Stimulated activated CD8-positive, alpha-beta memory T cell treated with anti-CD3 and anti-CD28 coated beads, Interleukin-15, amount 100 ng/mL, for 24 hours (primary cell): ENCODE data around the gene SLC22A2.

ENCODE experiments used
- DNase-seq: peaks from one replicate; pipeline ENCODE4 v3.0.0-alpha.2; 2020; ENCODE audit warnings: low read depth

Gene SLC22A2

DNA sequence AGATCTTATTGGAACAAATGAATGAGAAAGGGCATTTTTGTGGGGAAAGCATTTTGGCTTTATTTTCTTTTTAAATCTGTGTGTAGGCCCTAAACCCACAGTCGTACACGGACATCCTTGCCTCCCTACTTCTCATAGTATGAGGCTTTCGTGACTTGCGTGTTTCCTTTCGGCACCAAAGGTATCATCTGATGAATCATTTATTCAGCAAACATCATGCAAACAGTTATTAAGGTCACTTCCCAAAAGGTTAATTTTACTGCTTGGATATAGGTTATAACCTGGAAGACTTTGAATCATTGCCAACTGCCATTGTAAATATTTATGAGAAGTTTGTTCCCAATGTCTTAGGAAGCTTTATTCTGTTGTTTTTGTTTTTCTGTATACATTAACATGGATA lies 15.1 kb upstream of the SLC22A2 start:
- DNase-seq: no peak

- DNase-seq: no peak
These were observed 14.6 kb upstream of the SLC22A2 start for GRCh38 chr6:160273196-160273595.

DNA sequence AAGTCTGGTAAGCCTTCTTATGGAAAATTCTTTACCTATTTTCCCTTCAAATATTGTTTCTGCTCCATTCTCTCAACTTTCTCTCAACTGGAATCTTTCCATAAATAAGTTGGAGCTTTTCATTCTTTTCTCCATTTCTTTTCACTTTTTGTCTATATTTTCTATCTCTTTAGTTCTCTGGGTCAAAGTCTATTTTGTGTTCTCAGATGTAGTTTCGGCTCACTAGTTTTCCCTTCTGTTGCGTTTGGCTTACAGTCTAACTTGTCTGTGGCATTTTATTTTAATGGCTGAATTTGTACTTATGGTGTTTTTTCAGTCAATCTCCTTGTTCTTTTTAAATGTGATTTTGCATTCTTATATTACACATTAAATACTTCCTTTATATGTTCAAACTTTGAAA lies 14.1 kb upstream of the SLC22A2 start:
- DNase-seq: no peak

DNA sequence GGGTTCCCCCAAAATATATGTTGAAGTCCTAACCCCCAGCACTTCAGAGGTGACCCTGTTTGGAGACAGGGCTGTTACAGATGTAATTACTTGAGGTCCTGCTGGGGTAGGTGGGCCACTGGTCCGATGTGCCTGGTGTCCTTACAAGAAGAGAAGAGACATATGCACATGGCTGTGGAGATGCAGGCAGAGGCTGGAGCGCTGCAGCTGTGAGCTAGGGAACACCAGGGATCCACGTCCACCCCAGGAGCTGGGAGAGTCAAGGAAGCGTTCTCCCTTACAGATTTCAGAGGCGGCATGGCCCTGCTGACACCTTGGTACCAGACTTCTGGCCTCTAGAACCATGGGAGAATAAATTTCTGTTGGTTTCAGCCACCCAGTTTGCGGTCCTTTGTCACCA lies 11.7 kb upstream of the SLC22A2 start:
- no peak for DNase-seq

- DNase-seq: no peak
These were observed 11.2 kb upstream of the SLC22A2 start for GRCh38 chr6:160269771-160270170.

GRCh38 chr6:160269023-160269521 lies 10.5 kb upstream of the SLC22A2 start:
- no peak for DNase-seq

DNA sequence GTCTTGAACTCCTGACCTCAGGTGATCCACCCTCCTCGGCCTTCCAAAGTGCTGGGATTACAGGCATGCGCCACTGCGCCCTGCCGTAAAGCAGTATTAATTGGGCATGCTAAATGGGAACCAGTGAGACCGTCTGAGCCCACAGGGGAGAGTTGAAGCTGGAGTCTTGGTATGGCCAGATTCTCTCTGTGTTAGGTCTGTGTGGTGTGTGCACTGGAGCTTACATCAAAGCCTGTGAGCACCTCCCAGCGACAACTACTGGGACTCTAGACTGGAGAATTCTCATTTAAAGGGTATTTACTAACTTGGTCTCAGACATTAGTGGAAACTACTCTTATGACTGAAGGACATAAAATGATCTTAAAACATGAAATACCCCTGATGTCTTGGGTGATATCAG lies 8.5 kb upstream of the SLC22A2 start:
- no peak for DNase-seq

- DNase-seq: no peak
These were observed 7.4 kb upstream of the SLC22A2 start for GRCh38 chr6:160265869-160266476.

DNA sequence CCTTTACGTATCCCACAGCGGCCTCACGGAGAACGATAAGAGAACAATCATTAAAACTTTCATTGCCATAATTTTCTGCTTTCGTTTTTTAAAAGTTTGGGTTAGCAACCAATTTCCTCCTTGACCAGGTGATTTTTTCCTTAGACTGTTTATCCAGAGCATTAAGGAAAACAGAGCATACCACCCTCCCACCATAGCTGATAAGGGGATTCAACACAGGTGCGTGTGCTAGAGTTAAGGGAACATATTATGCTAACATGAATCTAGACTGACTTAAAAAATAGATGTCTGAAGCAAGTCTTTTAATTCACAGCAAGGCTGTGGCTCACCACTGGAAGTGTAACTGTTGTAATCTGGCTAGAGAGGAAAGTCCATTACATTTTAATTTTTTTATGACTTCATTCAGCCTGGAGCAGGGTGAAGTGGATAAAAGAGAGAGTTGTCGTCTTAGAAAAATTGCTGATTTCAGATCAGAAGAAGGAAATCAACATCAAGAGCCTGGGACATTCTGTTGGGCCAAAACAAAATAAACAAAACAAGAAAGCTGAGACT lies 5.5 kb upstream of the SLC22A2 start:
- DNase-seq: no peak

- no peak for DNase-seq
These were observed 4.7 kb upstream of the SLC22A2 start for GRCh38 chr6:160263196-160263939.

DNA sequence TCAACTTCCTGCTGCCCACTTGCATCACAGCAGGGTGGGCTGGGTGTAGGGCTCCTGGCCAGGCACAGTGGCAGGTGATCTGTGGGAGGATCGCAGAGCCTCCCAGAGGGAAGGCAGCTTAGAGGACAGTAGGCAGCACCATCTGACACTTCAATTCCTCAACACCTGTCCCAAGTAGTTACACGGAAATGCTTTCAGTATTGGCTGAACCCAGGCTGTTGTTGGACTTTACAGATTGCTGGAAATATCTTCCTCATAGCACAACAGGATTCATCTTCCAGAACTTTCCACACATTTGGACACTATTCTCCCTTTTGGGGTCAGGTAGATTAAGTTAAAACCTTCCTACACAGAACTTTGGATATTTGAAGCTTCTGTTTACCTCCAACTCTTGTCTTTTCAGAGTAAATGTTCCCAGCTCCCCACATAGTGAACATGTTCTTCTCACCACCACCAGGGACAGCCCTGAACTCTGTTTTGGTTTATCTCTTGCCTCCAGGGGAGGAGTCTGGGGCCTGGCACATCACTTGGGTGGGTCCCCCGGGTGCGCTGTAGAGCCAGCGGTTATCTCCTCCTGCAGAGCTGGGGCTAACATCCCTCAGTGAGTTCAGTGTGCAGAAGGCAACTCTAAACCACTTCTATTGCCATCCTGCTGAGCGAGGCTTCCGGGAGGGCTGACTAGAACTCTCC lies 3.5 kb upstream of the SLC22A2 start:
- DNase-seq: no peak

- DNase-seq: no peak
These were observed 2.3 kb upstream of the SLC22A2 start for GRCh38 chr6:160260803-160261450.

DNA sequence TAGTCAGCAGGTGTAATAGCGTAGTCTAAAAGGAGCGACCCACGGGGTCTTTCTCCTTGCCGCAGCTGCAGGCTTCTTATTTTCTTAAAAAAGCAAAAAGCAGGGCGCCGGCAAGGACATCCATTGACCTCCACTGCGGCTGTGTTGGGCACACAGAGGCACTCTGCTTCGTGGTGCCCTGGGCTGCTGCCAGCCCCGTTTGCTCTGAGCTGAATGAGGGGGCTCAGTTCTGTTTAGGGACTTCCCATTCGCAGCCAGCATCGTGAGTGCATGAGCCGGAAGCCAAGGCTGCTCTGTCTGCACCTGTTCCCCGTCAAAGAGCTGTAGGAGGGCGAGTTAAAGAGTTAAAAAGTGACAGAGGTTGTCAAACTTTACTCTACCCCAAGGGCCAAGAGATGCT lies 1.7 kb upstream of the SLC22A2 start:
- DNase-seq: no peak

- no peak for DNase-seq
These were observed 977 bp upstream of the SLC22A2 start for GRCh38 chr6:160259598-160259997.

DNA sequence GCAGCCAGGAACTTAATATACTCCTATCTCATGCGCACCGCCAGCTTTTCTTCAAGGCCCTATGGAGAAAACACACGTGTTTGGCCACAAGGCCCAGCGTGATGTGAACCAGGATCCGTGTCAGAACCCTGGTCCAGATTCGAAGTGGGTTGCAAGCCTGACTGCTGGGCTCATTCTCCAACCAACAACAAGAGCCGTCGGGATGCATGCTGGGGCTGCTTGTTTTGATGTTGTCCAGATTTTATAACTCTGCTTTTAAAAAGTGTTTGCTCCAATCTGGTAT lies 463 bp upstream of the SLC22A2 start:
- DNase-seq: no peak

DNA sequence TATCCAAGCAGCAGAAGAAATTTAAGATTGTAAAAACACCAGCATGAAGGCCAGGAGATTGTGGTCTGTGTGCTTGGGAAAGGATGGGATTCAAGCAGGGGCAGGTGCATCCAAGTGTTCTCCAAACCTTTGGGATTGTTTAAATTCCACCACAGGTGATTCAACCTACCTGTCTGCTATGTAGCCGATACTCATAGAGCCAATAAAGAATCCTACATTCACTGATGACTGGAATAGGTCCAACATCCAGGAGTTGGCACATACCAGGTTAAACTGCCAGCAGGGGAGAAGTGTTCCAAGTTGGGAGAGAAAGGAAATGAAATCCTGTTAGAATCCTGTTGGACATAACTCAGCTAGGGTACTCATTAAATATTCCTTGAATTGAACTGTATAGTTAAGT lies 2.2 kb downstream of the SLC22A2 start:
- no peak for DNase-seq

DNA sequence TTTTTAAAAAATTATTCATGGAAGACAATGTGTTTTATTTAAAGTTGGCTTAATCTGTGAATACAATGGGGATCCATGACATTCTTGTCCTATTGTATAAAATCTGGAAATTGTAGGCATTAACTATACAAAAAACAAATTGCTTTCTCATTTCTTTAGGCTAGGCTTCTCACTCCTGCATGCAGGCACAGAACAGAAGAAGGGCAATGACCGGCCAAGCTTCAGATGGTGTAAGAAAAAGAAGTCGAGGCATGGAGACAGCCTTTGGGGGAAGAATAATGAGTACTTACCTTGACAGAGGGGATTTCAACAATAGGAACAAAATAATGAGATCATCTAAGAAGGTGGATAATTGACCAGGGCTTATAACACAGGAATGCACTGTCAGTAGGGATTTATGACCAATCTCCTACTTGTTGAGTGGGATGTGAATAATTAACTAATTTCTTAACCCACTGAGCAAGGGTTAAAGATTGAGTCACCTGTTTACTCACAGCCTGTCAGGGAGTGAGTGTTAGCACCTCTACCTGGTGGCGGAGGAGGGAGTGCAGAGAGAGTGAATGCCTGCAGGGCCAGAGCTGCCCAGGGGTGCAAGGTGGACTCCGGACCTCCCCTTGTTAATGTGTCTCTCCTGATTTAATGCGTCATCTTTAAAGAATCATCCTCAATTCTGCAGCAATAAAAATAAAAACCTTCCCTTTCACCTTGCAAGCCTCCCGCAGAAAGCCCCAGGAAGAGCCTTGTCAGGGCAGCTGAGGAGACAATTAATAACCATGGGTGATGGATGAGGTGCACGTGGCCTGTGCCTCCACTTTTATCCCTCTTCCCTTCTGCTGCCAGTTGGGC lies 3.9 kb downstream of the SLC22A2 start:
- DNase-seq: no peak

DNA sequence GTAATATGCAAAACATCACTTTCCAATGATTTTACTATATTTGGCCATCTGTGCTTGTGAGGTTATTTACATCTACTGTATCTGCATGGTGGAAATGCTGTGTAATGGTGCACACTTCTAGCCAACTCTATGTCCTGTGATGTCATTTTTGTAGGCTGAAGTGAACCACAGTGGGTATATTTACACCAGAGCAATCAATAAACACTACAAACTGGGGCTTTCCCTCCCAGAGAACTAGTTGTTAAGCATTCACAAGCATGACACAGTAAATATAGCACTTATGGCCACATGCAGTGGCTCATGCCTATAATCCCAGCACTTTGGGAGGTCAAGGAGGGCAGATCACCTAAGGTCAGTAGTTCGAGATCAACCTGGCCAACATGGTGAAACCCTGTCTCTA lies 4.9 kb downstream of the SLC22A2 start:
- no peak for DNase-seq

- no peak for DNase-seq
These were observed 5.3 kb downstream of the SLC22A2 start for GRCh38 chr6:160253292-160253691.

GRCh38 chr6:160252073-160252813 lies 6.4 kb downstream of the SLC22A2 start:
- DNase-seq: no peak

GRCh38 chr6:160249671-160250070 lies 8.9 kb downstream of the SLC22A2 start:
- no peak for DNase-seq
